ENCODE measurements around the gene ZSCAN30.

The ZSCAN30 gene

DNA sequence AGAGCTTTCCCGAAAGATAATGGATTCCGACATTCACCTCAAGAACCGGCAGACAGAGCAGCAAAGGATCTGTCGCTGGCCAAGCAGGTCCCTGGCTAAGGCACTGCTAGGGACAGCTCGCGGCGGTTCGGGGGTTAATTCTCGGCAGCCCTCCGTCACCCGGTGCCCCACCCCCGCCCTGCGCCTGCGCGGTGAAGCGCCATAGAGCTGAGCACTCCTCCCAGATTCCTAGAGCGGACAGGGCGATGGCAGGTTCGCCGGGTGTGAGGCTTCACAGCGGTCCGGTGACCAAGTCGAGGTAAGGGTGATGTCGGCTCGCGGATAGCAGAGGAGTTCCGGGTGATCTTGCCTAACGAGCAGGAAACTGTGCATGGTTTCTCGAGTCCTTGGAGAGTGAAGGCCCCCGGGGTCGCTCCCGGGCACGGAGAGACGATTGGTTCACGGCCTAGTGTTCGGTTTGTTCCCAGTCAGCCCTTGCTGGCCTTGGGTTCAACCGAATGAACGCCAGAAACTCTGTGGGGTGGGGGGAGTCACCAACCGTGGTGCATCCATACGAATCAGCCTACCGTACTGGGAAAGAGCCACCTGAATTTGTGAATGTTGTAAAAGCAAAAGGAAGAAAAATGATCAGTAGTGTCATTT, at the start of gene ZSCAN30:
Gene ZSCAN30 (minus strand): TSS at position 136 of the 642 bp plus-strand sequence. CDS start 25,877 bp downstream, outside the sequence.
- peak; percentile 98 for DNase-seq

DNA sequence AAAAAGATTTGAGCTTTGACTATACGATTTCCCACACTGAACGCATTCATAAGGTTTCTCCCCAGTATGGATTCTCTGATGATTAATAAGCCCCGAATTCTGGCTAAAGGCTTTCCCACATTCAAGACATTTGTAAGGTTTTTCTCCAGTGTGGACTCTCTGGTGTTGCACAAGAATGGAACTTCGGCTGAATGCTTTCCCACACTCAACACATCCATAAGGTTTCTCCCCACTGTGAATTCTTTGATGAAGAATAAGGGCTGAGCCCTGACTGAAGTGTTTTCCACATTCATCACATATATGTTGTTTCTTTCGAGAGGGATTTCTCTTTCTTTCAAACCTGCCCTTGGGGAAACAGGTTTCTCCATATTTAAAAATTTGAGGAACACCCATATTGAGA, 47.3 kb upstream of the ZSCAN30 start:
- no peak for DNase-seq

DNA sequence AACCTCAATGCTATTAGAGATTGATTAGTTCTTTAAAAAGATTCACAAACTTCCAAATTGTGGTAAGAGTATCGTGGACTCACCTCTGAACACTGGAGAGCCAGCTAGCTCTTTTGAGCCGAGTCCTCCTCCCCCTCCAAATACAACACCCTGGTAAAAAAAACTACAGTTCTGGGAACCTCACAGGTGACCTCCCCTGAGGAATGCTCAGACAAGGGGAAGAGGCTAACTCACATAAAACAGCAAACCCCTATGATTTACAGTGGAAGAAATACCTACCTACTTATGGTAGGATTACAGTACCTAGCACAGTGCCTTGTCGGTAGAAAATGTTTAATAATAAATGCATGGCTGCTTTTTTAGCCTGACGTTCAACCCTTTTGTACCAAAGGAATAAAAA, 45.8 kb upstream of the ZSCAN30 start:
- no peak for DNase-seq

DNA sequence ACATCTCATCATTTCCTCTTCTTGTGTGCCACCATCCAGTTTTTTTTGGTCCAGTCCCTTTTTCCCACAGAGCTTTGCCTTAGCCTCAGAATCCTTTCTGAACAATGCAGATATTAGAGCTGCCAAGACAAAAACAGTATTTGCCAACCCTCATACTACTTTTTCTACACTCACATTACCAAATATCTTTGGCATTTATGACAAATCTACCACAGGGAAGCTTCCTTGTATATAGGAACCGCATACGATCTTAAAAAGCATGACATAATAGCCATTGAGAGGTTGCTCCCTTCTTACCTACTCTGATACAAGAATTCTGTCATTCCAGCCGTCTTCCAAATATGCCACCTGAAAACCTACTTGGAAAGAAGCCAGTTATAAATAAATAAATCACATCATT, 44.8 kb upstream of the ZSCAN30 start:
- DNase-seq = no peak

- no peak for DNase-seq
Observed at GRCh38 chr18:35334212-35334611, 44.2 kb upstream of the ZSCAN30 start.

DNA sequence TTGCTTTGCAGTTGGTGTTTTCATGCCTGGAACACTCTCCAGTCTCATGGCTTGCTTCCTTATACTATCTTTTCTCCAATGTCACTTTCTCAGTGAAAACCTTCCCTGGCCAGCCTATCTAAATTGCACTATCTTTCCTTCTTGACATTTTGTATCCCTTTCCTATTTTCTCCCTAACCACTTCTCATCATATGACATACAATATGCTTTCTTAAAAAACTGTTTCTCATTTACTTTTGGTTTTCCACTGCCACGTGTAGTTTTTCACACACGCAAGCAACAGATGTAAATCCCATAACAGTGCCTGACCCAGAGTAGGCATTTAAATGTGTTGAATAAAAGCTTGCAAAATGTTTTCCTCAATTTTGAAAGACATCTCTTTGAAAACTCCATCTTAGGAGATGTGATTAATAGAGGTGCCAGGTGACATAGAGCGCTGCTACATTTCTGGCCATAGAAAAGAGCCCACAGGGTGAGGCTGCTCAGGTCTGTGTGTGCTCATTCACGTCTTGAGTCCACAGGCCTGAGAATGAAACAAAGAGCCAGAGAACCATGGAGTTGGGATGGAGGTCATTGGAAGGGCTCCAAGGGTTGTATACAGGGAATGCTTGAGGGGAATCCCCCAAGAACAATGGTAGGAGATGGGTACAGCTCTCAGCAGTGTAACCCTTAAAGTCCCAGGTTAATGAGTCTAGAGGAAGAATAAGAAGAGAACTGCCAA, 41.5 kb upstream of the ZSCAN30 start:
- DNase-seq = no peak

DNA sequence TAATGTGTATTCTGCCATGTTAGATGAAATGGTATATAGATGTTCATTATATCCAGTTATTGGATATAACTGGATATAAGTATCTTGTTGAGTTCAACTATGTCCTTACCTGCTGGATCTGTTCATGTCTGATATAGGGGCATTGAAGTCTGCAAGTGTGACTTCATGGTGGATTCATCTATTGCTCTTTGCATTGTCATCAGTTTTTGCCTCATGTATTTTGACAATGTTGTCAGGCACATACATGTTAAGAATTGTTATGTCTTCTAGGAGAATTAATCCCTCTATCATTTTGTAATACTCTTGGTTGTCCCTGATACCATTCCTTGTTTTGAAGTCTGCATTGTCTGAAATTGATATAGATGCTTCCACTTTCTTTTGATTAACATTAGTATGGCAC, 38.8 kb upstream of the ZSCAN30 start:
- no peak for DNase-seq

GRCh38 chr18:35326695-35327387, 36.8 kb upstream of the ZSCAN30 start:
- DNase-seq = no peak

GRCh38 chr18:35324926-35325655, 35.1 kb upstream of the ZSCAN30 start:
- DNase-seq = no peak

GRCh38 chr18:35322486-35323458, 32.7 kb upstream of the ZSCAN30 start:
- DNase-seq = no peak

- DNase-seq = no peak
Observed at GRCh38 chr18:35311496-35311895, 21.5 kb upstream of the ZSCAN30 start.

DNA sequence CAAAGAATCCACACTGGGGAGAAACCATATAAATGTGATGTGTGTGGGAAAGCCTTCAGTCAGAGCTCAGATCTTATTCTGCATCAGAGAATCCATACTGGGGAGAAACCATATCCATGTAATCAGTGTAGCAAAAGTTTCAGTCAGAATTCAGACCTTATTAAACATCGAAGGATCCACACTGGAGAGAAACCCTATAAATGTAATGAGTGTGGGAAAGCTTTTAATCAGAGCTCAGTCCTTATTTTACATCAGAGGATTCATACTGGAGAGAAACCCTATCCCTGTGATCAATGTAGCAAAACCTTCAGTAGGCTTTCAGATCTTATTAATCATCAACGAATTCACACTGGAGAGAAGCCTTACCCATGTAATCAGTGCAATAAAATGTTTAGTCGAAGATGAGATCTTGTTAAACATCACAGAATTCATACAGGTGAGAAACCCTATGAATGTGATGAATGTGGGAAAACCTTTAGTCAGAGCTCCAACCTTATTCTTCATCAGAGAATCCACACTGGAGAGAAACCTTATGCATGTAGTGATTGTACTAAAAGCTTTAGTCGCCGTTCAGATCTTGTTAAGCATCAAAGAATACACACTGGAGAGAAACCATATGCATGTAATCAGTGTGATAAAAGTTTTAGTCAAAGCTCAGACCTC, 16.7 kb upstream of the ZSCAN30 start:
- DNase-seq = no peak

DNA sequence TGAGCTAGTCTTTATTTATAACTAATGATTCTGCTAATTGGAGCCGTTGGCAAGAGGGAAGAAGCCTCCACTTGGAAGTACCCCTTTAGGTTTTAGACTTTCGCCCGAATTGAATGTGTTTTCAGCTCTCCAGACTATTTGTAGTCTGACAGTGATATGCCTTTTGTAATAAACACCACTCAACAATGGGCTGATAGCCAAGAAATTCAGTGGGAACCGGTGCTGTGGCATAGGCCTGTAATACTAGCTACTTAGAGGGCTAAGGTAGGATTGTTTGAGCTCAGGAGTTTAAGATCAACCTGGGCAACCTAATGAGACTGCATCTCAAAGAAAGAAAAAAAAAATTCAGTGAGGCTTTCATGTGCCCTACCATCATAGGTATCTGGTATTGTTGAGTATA, 13.6 kb upstream of the ZSCAN30 start:
- DNase-seq = no peak

DNA sequence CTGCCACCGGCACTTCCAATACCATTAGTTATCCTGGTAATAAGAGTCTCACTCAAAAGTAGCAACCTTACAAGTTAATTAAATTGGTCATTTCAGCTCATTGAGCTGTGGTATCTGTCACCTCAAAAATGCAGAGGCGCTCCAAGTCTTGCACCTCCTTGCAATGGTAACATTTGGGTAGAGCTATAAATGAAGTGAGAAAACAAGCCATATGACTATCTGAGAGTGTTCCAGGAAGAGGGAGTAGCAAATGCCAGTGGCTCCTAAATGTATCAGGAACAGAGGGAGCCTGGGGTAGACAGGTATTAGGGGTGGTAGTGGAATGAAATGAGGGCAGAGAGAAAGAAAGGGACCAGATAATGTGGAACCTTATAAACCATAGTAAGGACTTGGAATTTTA, 6.0 kb upstream of the ZSCAN30 start:
- DNase-seq = no peak

DNA sequence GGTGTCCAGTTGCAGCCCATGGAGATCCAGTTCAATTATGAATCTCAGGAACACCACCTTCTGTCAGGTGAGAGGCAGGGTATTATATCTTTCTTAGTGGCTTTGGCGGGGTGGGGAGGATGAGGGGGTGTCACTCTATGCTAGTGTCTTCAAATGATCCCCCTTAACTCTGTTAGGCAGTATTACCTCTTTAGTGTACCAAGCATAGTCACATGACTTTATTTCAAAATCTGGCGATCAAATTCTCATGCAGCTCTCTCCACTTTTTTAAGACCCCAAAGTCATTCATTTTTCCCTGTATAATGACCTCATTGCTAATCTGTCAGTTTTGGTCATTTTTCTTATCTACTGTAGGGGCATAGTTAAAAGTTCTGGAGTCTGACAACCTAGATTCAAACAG, 1.1 kb upstream of the ZSCAN30 start:
- no peak for DNase-seq

DNA sequence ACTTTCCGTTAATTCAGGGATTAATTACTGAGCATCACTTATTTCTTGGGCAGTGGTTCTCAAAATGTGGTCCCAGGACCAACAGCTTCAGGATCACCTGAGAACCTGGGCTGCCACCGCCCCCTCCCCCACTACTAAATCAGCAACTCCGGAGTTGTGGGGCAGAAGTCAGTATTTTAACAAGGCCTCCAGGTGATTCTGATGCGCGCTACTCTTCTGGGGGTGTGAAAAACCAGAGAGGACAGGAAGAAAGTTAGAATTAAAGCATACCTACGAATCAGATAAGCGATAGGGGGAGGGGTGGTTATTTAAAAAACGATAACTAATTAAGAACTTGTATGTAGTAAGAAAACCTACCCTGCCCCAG, 319 bp downstream of the ZSCAN30 start:
- DNase-seq = no peak

- DNase-seq = no peak
Observed at GRCh38 chr18:35289293-35289692, 736 bp downstream of the ZSCAN30 start.

DNA sequence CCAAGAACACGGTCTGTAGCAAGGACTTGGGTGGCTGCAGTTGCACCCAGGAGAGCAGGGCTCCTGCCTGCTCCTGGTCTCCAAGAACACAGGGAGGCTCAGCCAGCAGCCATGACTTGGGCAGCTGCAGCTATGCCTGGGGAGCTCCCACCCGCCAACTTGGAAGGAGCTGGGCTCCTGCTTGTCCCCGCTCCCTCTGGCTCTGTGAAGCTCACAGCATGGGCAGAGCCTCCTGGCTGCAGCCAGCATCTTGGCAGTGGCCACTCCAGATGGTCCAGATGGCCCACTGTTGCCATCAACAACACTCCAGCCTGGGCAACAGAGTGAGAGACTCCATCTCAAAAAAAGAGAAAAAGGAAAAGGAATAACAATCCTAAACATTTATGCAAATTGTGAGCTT, 5.2 kb downstream of the ZSCAN30 start:
- DNase-seq = no peak

DNA sequence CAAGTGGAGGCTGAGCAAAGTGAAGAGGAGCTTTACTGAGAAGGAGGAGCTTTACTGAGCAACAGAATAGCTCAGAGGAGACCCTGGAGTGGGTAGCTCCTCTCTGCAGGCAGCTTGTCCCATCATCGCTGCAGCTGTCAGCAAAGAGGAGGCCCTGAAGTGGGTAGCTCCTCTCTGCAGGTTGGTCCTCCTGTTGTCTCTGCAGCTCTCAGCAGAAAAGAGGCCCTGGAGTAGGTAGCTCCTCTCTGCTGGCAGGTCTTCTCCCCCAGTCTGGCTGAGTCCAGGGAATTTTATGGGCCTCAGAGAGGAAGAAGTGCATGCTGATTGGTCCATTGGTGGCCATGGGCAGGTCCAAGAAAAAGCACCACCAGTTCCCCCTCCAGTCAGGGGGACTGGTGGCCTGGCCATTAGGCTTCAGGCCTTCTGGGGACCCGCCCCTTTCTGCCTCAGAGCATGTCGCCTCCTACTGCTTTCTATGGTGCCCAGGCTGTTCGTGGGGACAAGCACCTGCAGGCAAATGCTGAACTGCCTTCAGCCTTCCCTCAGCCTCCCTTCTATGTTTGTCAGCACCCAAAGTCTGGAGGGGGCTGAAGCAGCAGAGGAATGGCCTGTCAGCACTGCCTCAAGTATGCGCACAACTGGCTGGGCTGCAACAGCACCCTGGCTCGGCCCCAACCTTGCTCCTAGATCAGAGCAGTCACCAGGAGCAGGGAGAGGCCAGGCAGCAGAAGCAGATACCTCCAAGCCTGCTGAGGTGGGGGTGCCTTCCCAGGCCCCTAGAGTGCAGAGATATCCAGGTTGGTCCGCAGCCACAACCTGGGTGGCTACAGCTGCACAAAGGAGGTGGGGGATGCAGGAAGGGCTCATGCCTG, 5.9 kb downstream of the ZSCAN30 start:
- no peak for DNase-seq

GRCh38 chr18:35282353-35282752, 7.7 kb downstream of the ZSCAN30 start:
- no peak for DNase-seq

DNA sequence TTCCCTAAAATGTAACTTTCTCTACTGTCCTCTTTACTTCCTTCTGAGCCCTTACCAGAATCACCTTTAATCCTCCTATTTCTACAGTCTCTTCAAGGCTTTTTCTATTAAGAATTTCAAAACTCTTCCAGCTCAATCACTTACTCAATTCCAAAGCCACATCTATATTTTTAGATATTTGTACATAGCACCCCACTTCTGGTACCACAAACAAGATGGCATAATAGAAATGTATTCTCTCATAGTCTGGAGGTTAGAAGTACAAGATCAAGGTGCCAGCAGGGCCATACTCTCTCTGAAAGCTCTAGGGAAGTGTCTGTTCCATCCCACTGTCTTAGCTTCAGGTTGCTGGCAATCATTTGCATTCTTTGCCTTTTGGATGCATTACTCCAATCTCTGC, 11.1 kb downstream of the ZSCAN30 start:
- no peak for DNase-seq

Measured in femur (tissue), 1 donor.